ENCODE results near the gene ARL5C. TPM values are rescaled to one million over a fixed set of nuclear protein-coding genes. Genes with fewer than 3 reads are reported as not detected.
A peak's percentile ranks its signal among the peaks of the same experiment; 100 is the strongest.
"Not testable (repeated sequence)": the region's sequence is repeated elsewhere in the genome, so short reads cannot be mapped to it uniquely, and the experiment has no call there.

ARL5C gene
- polyA plus RNA-seq, 12 donors: 0.20 to 0.93 (median 0.43) TPM; not detected in 5

GRCh38 chr17:39169101-39169500 lies 3.1 kb upstream of the ARL5C start:
- no peak for DNase-seq

GRCh38 chr17:39168503-39168902 lies 2.5 kb upstream of the ARL5C start:
- DNase-seq: not testable (repeated sequence)

- peak; percentile 56 for DNase-seq
Observed at GRCh38 chr17:39167476-39167875, 1.5 kb upstream of the ARL5C start.

- DNase-seq: no peak
Observed at GRCh38 chr17:39166437-39167335, 725 bp upstream of the ARL5C start.

GRCh38 chr17:39165178-39165840 lies 652 bp downstream of the ARL5C start:
- DNase-seq: no peak

GRCh38 chr17:39164675-39165143 lies 1.3 kb downstream of the ARL5C start:
- peak; percentile 90 for DNase-seq

- no peak for DNase-seq
Observed at GRCh38 chr17:39161962-39162361, 4.0 kb downstream of the ARL5C start.

GRCh38 chr17:39158623-39159022 lies 7.3 kb downstream of the ARL5C start:
- no peak for DNase-seq

GRCh38 chr17:39156491-39156890 lies 9.5 kb downstream of the ARL5C start:
- no peak for DNase-seq

- no peak for DNase-seq
Observed at GRCh38 chr17:39155654-39156053, 10.3 kb downstream of the ARL5C start.

- DNase-seq: peak; percentile 96
Observed at GRCh38 chr17:39153599-39154051, 12.3 kb downstream of the ARL5C start.

- DNase-seq: no peak
Observed at GRCh38 chr17:39151943-39152818, 13.8 kb downstream of the ARL5C start.

GRCh38 chr17:39151150-39151942 lies 14.6 kb downstream of the ARL5C start, which contains the start of gene PLXDC1:
Gene PLXDC1 (minus strand): TSS chr17:39151637. CDS start chr17:39151437, 200 bp downstream.
- DNase-seq: no peak

- no peak for DNase-seq
Observed at GRCh38 chr17:39150795-39151149, 15.2 kb downstream of the ARL5C start.

GRCh38 chr17:39150104-39150634 lies 15.8 kb downstream of the ARL5C start:
- DNase-seq: no peak

GRCh38 chr17:39147221-39148185 lies 18.5 kb downstream of the ARL5C start:
- DNase-seq: peak; percentile 57

- no peak for DNase-seq
Observed at GRCh38 chr17:39146273-39146672, 19.7 kb downstream of the ARL5C start.

- DNase-seq: no peak
Observed at GRCh38 chr17:39145143-39145542, 20.8 kb downstream of the ARL5C start.

- DNase-seq: peak; percentile 97
Observed at GRCh38 chr17:39144416-39144840, 21.5 kb downstream of the ARL5C start.
